RPMI7951 (cell line): ENCODE measurements around the gene AGAP1. TPM values are rescaled to one million over a fixed set of nuclear protein-coding genes. Genes with fewer than 3 reads are reported as not detected.
A peak's percentile ranks its signal among the peaks of the same experiment; 100 is the strongest.

ENCODE experiments used
- DNase-seq: peaks from one replicate; pipeline ENCODE4 v3.0.0-alpha.2; 2012; ENCODE audit warnings: low read depth
- total RNA-seq: library from RNA; depleted of rRNA; stranded (reverse); fragments of >200 nt; shearing (Covaris generic); gene quantifications from 2 replicates; pipeline ENCODE4 v1.2.3, GENCODE V29; 2014

Gene AGAP1
- total RNA-seq, 1 experiment from 2014 or later: 5.4 TPM

DNA sequence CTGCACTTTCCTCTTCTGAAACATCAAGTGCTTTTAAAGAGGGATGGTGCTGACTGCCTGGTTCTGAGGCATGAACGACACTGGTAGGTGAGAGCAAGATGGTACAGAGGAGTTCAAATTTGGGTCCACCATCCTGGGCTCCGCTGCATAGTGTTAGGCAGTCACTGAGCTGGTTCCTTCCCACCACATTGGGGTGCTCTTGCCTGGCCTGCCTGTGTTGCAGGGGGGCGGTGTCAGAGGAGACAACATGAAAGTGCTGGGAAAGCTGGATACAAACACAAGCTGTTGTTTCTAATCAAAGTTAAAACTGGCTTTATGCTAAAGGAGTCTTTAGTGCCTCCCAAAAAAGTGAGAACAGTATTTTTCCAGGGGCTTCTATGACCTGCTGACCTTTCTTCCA is 416.2 kb downstream of the AGAP1 start:
- DNase-seq: no peak

DNA sequence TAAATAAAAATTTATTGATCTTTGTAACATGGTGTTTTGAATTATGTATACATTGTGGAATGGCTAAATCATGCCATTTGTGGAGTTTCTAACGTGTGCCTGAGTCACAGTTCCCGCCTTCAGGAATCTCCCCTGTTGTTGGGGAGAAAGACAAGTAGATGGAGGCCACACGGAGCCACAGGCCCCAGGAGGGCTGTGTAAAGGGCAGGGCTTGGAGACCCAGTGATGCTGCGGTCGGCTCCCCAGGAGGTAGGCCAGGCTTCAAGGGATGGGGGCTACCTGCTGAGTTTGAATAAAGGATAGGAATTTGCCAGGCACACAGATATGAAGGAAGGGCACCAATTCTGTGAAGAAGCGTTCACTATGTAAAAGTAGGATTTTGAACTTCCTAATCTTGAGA is 417.3 kb downstream of the AGAP1 start:
- no peak for DNase-seq

DNA sequence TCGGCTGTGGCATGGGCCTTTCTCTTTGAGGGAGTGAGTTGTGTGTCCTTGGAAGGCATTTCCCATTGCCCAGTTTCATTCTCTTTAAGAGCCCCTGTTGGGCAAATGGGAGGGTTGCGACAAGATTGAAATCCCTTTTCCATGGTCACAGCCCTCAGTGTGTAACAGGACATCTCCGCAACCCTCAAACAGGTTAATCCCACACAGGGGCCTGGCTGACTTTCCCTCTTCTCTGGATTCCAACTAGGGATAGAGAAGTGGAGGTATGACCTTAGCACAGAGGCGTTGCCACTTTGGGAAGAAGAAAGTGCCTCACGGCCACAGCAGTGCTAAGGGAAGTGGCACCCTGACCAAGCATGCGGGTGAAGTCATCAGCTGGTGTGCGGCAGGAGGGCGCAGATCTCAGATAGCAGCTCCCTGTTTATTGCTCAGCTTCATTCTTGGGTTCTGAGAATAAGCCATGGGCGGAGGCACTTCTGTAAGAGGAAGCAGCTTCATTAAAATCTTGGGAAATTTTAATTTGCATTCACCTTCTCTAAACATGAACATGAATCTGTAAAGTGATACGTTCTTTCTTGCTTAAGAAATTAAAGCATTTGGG is 417.9 kb downstream of the AGAP1 start:
- DNase-seq: no peak

DNA sequence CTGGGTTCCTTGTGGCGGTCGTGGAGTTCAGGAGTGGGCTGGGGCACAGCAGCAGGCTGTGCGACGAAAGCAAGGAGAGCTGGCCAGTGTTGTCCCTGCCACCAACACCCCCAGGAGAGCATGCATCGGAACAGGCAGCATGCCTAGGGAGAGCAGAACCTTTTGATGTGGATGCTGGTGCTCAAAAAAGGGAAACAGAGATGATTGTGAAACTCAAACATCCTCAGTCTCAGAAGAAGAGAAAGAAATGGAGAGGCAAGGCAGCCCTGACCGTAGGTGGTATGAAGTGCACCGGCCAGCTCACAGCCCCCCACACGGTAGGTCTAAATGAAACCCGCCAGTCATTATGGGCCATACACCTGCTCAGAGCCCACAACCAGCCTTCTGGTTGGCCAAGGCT is 420.9 kb downstream of the AGAP1 start:
- DNase-seq: no peak

DNA sequence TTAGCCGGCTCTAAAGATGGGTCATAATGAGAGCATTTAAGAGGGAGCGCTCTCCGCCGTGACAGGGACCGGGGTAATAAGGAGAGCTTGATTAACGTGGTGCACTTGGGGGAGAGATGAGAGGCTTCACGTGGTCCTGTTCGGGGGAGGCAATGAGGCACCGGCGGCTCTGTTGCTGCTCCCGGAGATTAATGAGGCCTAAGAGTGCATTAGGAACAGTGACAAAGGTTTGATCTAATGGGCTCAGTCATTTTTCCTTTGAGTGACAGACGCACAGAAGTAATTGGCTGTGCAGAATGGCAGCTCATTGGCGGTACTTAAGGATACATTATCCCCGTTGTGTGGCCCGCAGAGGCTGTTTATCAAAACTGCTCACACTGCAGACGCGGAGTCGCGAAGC is 423.7 kb downstream of the AGAP1 start:
- no peak for DNase-seq

DNA sequence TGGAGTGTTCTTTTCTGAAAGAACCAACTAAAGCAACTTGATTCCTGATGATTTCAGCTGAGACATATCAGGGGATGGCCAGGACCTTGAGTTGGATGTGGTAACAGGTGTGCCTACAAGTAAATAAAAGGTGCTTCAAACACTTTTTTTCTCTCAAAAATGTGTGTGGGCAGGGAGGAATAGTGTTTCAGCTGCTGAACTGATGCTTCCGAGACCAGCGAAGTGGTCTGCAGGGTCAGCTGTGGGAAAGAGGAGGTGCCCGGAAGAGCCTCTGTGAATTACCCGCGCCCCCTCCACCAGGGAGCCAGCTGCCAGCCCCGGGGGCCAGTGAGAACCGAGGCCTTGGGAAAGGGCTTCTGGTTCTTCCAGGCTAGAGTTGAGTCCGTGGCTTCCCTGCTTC is 425.0 kb downstream of the AGAP1 start:
- DNase-seq: no peak

DNA sequence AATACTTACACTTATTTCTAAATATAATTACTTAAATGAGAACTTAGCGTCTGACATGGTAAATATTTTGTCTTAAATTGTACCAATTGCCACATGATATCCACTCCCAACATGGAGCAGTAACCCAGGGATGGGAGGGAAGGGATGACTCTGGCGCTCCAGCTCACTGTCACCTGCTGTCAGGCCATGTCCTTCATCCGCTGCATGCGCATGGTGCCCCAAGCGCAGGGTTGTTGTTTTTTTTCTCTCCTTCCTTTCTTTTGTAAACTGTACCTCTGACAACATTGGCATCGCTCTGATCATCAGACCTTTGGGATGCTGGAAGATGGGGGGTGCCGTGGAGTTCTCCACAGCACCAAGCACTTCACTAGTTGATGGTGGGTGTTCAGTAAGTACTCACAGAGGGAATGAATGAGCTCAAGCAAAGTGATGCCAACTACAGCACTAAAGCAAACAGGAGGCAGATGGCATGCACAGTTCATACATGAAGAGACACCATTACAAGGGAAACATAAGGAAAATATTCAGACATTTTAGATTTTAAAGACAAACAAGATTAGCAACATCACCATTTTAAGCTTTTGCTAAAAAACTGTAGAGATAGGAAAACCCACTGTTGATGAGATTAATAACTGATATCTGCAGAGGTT is 426.5 kb downstream of the AGAP1 start:
- DNase-seq: no peak

DNA sequence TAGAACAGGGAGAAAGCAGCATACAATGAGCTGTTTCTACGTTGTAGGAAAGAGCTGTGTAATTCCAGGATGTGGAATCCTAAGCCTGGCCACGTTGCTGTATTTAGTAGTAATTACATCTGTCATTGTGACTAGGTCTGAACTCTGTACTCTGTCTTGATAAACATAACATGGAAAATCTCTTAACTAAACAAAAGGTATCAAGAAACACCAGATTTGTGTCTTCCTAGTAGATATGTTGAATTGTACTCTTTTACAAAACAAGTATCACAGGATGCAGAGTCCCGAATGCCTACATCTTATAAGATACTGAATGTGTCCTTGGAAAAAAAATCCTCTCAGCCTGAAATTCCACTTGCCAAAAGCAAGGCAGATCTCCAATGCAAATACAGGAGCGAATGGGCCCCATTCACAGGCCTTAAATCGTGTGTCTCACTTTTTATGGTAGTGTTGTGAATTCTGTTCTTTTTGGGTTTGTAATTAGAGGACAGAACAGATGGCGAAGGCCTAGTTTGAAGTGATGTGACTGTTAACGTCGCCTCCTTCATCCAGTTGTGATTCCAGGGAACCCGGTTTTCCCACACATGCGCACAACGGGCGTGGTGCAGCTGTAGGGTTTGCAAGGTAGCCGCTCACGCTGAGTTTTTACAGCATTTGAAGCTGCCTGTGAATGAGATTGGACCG is 427.8 kb downstream of the AGAP1 start:
- DNase-seq: no peak

DNA sequence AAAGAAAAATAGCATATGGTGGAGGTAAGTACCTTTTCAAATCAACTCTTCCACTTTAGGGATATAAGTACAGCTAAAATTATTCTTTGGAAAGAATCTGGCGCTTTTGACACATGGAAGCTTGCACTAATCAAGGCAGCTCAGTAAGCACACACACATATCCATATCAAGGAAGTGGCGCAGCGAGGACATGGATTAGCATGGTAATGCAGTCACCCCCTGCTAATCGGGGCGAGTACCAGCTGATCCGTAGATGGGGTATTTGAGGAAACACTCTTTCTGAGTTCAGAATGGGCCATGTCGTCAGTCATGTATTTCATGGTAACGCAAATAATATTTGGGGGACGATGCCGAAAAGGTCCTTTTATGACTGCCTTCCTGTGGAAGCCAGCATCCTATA is 429.0 kb downstream of the AGAP1 start:
- DNase-seq: no peak

DNA sequence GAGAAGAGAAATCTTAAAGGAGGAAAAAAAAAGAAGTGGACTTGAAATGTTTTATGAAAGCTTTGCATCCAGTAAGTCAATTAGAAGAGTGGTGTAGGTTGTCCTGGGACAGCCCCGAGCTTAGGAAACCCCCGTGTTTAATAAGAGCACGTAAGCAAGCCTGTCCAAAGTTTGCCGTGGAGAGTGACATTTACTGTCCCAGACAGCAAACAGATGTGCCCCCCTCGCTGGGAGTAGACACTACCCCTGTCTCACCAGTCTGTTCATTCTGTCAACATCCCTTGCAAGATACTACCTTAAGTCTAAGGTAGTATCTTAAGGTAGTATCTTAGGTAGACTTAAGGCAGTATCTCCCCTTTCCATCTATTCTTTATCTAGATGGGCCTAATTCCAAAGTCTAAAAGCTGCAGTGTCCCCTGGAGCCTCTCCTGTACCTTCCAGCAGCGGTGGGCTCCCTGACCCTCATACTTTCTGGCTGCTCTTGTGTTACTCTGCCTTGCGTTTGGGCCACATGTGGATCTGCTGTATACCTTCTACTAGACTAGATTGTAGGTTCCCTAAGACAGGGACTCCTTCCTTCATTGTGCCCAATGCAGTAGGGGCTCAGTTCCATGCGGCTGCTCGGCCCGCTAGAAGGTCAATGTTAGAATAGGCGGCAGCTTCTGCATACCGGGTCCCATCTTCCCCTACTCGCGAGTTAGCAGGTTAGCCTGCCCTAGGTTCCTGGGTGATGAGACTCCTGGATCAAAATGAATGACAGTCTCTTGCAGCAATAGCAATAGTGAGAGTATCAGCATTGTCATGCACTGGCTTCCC is 430.2 kb downstream of the AGAP1 start:
- DNase-seq: no peak

DNA sequence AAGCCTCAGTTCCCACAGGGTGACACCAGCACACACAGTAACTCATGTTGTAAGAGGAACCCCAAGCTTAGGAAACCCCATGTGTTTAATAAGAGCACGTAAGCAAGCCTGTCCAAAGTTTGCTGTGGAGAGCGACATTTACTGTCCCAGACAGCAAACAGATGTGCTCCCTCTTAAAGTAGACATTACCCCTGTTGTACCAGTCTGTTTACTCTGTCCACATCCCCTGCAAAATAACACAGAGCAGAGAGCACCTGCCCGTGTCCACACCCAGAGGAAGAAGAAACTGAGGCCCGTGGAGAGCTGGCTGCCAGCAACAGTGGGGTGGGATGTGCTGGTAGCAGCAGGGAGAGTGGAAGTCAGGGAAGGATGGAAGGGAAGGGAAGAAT is 430.8 kb downstream of the AGAP1 start:
- no peak for DNase-seq

DNA sequence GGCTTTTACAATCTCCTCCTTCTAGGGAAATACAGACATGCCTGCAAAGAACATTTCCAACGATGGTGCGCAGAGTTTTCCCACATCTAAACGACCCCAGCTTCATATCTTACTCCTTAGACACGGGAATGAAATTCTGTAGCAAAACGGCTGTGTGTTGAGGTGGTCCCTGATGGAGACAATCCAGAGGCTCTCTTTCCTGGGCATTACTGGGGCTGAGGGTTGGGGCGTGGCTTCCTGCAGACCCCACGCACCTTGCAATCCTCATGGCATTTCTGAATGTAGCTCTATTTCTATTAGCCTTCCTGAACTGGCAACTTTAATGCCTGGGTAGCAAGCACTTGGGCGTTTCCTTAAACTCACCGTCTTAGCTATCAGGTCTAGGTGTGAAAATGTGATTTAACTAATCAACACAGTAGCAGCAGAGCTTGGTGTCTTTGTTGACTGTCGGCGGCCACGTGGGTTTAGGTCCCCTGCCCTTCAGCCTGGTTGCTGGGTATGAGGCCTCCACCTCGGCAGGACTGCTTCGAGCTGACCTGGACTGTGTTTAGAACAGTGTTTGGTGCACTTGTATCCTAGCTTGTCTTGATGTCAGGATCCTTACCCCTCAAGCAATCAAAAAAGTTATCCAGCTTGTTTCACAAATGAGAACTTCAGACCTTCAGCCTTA is 431.5 kb downstream of the AGAP1 start:
- DNase-seq: no peak

DNA sequence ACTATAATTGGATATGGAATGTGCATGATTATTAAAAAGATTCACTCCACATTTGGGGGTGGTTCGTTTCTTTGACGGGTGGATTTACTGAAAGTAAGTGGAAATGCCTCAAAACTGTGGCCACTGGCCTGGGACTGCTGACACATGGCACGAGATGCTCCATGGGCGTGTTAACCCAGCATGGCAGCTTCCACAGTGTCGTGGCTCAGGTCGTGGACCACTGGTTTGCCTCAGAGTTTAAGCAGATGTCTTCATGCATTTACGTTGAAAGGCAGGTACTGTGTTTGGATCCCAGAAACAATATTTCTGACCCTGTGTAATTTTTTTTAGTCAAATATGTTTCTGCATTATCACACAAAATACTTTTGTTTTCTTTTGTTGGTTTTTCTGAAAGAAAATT is 432.4 kb downstream of the AGAP1 start:
- no peak for DNase-seq

DNA sequence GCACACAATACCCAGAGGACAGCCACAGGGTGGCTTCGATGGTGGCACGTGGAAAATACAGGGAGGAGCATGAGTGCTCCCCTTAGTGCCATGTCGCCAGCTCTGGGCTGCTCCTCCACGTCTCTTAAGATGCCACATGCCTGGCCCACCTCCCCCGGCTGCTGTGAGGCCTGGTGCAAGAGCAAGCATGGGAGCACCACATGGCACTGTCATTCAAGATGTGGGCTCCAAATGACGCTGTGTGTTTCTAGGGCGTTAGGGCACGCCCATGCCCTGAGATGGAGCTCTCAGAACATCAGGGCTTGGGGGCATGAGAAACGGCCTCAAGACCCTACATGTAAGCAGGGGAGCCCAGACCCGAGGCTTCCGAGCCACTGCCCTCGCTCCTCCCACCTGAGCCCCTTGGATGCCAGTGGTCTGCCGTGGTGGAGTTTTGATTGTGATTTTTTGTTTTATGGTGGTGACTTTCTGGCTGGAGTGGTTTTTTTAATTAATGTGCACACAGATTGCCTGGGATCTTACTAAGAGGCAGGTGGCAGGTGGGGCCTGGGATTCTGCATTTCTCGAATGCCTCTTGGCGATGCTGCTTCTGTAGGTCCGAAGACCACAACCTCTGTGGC is 435.0 kb downstream of the AGAP1 start:
- DNase-seq: no peak

DNA sequence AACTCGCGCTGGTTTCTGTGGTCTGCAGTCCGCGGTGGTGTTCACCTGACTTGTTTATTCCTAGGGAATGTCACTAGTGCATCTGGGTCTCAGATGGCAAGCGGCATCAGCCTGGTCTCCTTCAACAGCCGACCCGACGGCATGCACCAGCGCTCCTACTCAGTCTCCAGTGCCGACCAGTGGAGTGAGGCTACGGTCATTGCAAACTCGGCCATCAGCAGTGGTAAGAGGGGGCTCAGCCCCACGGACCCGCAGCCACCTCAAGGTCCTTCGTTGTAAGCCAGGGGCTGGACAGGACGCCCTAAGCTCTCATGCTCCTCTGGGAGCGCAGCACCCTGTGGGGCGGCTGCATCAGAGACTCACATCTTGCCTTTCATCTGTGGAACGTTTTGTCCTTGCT is 436.9 kb downstream of the AGAP1 start:
- no peak for DNase-seq

DNA sequence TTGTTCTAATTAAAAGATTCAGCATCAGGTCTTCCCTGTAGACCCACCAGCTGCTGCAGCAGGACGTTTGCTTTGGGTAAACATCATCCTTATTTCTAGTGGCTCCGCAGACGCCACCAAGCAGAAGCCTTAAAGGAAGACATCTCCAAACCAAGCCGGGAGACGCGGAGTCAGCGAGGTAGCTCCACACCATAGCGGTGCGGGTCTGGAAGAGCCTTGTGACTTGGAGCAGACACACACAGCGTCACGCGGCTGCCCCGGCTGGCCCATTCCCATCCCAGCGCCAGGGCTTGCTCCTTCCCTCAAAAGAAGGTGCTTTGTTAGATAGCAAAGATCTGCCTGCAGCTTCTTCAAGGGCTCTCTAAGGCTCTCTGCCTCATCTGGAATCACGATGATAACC is 437.8 kb downstream of the AGAP1 start:
- DNase-seq: no peak

DNA sequence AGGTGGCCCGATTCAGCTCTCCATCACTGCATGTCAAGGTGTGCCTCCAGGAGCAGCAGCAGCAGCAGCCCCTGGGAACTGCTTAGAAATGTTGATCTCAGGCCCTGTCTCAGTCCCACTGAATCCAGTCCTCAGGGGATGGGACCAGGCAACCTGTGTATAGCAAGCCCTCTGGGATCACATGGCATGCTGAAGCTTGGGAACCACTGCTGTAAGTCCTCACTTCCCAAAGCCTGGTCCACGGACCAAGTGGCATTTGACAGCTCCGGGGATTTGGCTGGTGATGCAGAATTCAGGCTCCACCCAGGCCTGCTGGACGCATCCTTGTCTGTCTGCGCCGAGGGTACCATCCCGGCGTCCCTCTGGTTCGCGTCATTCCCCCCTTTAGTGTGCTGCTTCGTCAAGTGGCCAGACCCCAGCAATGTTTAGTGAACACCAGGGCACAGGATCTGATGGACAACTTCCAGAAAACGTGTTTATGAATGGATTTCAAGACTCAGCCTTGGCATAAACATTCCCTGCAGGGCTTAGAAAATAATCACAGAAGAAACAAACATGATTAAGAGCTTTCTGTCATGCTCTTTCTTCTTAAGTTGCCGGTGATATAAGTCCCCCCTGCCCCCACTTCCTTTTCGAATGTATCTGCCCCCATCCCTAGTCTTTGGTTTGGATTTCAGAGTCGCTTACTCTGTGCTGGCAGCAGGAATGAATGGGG is 440.4 kb downstream of the AGAP1 start:
- no peak for DNase-seq

DNA sequence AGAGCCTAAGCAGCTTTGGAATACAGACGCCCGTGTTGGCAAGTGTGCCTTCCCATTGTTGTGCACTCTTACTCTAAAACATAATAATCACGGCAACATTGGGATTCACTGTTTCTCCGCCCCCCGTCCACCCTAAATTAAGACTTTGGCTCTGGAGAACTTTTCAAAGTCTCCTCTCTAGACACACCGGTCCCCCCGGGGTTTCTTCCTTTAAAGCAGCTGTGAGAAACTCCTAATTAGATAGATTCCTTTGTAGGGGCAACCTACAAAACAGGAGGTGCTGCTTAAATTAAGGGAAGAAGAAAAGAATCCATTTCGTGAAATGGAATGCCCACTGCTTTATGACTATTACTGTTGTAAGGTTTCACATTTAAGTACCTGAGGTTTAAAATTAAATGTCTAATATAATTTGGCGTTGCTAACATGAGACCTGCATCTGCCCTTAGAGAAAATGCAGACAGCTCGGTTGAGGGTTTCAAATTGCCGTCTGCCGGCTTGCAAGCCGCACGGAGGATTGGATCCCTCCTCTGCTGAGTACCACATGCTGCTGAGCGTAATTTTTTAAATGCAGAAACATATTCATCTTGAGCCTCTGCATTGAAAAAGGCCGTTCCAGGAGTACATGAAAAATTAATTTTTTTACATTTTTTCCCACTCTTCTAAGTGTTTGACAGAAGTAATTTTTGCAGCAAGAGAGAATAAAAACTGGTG is 441.1 kb downstream of the AGAP1 start:
- DNase-seq: no peak

DNA sequence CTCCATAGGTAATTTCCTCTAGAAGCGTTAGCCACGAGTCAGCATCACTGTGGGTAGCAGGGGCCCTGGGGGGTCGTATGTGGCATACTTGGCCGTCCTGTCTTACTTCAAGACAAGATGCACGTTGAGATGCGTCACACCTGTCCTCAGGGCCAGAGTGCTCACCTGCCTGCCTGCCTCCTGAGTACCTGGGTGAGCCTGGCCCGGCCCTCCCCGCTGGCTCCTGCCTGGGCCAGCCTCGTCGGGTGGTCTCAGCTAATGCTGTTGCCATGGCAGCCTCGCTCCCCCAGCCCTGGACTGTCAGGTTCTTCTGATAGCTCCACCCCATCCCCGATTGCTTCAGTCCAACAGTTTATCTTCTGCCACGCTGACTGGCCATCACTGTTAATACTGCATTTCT is 441.9 kb downstream of the AGAP1 start:
- no peak for DNase-seq

DNA sequence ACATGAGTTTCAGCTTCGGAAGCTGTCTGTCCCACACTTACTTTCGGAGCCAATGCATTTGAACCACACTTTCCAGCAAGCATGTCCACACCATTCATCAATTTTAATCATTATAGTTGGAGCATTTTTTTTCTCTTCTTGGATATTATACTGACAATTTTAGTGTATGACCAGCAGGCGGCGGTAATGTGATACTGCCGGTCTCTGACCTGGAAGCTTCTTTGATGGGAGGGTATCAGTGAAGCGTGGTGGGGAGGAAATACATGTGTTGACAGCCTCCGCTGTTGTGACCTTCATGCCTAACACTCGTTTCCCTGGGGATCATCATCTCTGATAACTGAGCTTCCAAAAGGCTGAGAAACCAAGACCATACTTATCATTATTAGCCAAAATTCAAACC is 442.6 kb downstream of the AGAP1 start:
- DNase-seq: peak; percentile 12
